ENCODE data around the gene TMEM101.
"Not testable (repeated sequence)": the region's sequence is repeated elsewhere in the genome, so short reads cannot be mapped to it uniquely, and the experiment has no call there.

The TMEM101 gene

DNA sequence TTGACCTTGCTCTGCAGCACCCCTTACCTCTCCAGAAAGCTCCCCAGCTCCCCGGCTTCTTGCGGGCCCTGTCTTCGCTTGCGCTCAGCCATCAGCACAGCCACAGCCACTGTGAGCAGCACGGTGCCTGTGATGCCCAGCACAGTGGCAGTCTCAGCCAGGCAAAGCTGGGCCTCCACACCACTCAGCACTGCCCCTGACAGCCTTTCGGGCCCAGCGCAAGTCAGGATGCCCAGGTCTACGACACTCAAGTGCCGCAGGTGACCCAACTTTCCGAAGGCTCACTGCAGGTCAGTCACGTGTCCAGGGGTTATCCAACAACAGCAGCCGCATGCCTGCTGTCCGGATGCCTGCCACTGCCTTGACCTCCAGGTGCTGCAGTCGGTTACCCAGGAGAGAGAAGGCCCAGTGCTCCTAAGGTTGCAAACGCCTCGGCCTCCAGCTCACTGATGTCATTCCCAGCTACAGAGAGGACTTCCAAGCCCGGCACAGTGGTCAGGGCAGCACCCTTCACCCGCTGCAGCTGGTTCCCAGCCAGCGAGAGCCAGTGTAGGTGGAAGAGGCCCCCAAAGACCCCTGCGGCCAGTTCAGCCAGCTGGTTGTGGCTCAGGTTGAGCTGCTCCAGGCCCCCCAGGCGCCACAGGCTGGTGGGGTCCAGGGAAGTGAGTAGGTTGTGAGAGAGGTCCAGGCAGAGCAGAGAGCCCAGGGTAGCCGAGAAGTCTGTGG is 8.9 kb upstream of the TMEM101 start:
- DNase-seq, result no peak

DNA sequence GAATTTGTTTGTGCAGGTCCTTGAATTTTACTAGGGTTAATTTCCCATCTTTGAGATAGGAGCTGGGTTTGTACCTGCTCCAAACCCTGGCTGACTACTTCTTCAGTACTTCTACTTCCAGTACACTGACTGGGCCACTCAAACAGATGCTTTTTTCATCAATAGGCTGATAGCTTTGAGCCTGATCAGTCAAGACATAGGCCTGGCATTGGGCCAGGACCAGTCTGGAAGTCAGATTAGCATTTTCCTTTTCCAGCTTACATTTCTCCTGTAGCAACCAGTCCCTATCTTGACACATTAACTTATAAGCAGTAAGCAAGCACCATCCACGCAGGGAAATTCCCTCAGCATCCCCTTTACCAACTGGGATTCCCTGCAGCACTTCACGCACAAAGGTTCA is 7.5 kb upstream of the TMEM101 start:
- DNase-seq, result no peak

DNA sequence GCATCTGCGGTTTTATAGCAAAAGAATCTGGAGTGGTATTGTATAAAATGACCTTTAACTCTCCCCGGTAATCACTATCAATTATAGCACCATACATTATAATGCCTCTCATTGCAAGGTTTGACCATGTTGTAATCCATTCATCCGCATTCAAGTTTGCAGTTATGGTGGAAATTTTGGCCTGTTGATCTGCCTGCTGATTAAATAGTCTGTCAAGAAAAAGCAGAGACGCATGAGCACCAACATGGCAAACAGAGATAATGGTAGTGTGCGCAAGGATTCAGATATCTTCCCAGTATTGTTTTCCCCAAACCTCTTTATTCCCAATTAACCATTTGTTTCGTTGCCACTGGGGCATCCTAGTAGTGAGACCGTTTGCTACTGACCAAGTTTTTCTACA is 6.5 kb upstream of the TMEM101 start:
- DNase-seq, result not testable (repeated sequence)

DNA sequence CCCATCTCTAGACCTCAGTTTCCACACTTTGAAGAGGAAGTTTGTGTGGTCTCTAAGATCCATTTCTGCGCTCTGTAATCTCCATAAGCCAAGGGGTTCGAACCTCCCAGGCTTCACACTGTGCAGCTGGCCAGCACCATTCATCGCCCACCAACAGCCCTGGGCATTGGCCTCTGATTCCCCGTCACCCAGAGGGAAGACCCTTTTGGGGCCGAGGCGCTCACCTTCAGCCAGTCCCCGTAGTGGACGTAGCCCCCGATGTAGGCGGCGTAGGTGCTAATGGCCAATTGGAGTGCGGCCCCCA is 678 bp downstream of the TMEM101 start:
- DNase-seq, result no peak

DNA sequence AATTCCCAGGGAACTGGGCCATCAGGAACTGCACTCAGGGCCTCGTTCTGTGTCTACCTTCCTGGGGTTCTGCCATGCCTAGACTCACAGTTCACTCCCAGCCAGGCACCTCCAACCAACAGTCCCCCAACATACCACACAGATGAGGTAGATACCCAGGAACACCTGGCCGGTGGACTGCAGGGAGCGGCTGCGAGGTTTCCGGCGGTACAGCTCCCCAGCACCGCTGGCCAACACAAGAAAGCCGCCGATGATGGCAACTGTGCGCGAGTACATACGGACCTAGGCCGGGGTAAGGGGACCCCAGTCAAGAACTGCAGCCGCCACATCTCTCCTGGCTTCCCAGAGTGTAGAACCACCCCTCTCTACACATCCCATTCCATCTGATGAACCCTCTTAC is 1.9 kb downstream of the TMEM101 start:
- no peak for DNase-seq

DNA sequence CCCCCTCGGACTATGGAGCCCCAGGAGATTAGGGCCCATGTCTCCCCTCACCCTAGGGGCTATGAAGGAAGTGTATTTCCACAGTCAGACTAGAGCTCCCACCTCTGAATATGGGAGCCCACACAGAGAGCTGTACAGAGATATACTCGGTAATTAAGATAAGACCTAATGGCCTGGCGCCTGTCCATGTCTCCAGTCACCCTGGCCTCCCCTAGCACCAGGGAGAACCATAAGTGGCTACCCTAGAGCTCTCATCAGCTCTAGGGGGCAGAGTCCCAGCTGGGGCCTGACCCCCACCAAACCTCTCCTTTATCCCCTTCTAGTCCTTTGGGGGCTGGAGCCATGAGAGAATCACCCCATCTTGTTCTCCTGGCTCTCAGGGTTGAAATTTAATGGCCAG is 2.4 kb downstream of the TMEM101 start:
- DNase-seq, result no peak

DNA sequence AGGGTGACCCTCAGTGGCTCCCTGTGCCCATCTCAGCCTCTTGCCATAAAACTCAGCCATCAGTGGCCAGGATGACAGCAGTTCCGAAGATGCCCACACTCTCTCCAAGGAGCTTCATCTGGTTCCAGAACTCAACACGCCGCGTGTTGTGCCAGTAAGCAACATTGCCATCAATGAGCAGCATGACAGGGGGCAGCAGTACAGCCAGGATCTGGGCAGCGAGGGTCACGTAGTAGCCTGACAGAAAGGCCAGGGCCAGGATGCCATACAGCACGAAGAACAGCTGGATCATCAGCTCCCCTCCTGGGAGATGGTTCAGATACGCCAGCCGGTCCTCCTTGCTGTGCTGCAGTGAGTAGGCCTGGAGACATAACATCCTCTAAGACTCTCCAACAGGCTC is 2.9 kb downstream of the TMEM101 start:
- no peak for DNase-seq

DNA sequence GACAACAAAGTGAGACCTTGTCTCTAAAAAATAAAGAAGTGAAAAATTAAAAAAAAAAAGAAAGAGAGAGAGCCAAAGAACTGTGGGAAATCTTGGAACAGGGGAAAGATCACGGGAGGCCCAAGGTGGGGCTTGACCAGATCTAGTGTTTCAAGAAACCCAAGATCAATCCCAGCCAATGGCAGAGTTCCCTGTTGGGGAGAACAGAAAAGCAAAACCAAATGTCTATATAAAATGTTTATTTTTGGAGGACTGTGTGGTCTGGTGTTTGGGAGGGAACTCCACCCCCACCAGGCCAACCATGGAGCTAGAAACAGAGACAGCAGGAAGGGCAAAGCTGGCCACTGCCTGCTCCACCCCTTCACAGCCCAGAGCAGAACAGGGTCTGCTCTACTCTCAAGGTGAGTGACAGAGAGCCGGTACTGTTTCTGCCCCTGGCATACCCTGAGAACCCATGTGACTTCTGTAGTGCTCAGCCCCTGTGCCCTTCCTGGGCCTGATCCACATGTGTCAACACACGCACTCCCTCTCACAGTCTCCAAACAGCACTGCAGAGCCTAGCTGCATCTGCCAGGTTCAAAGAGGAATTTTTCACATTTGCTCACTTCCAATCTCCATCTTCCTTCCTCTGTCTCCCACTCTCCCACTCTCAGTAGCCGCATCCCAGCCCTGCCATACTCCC is 3.7 kb downstream of the TMEM101 start:
- no peak for DNase-seq

DNA sequence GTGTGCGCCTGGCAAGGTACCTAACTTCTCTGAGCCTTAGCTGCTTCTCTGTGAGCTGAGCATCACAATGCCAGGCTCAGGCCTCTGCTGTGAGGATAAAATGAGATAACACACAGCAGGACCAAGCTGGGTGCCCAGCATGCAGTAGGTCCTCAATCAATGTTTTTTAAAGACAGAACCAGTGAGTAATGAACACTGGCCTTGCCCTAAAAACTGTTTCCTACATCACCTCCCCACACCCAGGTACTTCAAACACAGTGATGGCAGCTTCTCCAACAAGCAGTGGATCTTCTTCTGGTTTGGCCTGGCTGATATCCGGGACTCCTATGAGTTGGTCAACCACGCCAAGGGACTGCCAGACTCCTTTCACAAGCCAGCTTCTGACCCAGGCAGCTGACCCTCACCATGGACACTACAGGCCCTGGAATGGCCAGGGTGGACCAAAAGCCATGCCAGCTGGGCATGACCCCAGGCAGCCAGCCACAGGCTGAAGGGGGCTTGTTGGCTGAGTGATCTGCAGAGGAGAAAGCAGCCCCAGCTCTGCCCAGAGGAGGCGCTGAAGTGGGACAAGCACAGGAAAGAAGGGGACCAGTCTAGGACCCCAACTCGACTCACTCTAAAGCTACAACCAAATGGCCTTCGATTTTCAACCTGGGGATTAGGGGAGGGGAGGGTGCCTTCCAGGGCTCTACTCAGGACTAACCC is 6.4 kb downstream of the TMEM101 start:
- DNase-seq, result no peak

DNA sequence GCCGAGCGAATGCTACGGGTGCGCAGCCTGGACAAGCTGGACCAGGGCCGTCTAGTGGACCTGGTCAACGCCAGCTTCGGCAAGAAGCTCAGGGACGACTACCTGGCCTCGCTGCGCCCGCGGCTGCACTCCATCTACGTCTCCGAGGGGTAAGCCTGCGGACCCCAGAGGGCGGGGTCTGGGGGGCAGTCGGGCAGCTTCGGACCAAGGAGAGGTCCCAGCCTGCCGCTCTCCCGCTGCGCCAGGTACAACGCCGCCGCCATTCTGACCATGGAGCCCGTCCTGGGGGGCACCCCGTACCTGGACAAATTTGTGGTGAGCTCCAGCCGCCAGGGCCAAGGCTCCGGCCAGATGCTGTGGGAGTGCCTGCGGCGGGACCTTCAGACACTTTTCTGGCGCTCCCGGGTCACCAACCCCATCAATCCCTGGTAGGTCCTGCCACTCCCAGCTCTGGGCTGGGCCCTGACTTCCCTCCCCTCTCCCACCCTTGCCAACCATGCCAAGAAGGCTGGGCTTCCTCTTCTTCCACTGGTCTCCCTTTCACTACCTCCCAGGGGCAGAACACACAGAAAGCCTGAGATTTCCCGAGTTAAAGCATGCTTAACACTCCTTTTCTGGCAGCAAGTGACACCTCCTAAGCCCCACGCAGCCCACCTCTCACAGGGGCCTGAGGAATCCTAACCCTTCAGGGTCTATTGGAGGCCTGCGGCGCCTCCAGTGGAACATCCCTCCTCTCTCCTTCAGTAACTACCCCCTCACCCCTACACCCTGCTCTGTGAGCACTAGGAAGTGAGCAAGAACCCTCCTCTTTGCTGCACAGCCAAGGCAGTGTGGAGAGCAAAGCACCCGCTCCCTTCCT is 7.2 kb downstream of the TMEM101 start:
- DNase-seq, result no peak

DNA sequence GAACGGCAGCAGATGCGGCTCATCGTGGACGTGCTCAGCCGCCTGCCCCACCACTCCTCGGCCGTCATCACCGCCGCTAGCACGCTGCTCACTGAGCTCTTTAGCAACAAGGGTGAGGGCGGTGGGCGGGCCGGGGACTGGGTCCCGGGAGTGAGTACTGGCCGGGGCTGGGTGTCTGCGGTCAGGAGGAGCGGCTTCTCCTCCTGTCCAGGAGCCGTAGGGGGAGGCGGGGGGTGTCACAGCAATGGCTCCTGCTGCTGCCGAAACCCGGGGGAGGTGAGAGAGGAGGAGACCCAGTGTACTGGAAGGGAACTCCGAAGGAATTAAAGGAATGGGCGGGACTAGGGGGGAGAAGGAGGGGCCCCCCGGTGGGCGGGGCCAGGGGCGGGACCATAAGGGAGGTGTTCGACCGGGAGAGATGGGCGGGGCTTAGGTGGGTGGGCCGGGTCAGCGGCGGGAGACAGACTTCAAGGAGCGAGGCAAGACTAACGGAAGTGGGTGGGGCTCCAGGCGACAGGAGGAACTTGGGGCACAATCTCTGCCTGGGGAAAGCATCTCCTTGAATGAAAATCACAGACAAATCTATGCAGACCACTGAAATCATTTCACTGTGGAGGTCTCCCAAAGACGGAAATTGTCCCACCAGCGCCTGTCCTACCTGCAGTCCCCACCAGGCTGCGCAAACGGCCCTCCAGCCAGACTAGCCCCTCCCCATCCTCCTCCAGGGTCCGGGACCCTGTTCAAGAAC is 8.0 kb downstream of the TMEM101 start:
- DNase-seq, result peak; percentile 90

DNA sequence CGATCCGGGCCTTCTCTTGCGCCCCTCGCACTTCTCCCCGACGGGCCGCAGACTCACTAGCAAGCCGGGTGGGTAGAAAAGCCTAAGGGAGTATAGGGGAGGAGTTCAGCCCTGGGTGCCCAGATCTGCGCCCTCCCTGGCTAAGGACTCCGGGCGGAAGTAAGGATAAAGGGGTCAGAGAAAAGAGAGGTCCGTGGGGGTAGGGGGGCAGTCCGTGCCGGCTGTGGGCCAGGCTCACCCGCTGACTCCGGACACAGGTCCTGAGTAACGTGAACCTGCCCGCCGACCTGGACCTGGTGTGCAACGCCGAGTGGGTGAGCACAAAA is 8.5 kb downstream of the TMEM101 start:
- no peak for DNase-seq

DNA sequence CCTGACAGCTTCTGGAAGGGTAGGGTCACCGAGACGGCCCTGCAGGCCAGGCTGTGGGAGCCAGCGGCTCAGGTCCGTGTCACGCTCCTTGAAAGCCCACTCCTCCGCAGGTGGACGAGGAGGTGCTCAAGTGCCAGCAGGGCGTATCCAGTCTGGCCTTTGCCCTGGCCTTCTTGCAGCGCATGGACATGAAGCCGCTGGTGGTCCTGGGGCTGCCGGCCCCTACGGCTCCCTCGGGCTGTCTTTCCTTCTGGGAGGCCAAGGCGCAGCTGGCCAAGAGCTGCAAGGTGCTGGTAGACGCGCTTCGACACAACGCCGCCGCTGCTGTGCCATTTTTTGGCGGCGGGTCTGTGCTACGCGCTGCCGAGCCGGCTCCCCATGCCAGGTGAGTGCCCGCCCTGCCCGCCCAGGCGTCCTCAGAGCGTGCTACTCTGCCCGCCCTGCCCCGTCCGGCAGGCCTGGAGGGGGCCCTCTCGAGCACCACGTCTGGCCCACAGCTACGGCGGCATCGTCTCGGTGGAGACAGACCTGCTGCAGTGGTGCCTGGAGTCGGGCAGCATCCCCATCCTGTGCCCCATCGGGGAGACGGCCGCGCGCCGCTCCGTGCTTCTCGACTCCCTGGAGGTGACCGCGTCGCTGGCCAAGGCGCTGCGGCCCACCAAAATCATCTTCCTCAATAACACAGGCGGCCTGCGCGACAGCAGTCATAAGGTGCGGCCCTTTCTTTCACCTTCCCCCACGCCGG is 9.1 kb downstream of the TMEM101 start:
- peak; percentile 28 for DNase-seq

DNA sequence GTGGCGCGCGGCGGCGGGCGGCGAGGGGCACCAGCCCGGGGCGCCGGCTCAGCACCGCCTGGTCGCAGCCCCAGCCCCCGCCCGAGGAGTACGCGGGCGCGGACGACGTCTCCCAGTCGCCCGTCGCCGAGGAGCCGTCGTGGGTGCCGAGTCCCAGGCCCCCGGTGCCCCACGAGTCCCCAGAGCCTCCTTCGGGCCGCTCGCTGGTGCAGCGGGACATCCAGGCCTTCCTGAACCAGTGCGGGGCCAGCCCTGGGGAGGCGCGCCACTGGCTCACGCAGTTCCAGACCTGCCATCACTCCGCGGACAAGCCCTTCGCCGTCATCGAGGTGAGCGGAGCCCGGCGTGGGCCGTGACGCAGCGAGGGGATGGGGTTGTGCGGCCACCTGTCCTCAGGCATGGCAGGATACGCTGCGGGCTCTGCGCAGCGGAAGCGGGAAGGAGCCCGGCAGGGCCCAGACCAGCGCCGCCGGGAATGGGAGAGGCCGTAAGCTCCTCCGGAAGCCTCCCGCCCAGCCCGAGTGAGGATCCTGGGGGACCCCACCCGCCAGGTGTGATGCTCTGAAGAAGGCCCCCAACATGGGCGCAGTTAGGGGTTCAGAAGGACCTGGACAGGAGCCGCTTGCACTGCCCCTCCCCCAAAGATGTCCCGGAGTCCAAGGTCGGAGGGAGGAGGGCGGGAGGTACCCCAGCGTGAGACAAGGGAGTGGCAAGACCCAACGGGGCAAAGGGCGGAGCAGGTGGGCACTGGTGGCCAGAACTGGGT is 9.8 kb downstream of the TMEM101 start:
- DNase-seq, result peak; percentile 41

DNA sequence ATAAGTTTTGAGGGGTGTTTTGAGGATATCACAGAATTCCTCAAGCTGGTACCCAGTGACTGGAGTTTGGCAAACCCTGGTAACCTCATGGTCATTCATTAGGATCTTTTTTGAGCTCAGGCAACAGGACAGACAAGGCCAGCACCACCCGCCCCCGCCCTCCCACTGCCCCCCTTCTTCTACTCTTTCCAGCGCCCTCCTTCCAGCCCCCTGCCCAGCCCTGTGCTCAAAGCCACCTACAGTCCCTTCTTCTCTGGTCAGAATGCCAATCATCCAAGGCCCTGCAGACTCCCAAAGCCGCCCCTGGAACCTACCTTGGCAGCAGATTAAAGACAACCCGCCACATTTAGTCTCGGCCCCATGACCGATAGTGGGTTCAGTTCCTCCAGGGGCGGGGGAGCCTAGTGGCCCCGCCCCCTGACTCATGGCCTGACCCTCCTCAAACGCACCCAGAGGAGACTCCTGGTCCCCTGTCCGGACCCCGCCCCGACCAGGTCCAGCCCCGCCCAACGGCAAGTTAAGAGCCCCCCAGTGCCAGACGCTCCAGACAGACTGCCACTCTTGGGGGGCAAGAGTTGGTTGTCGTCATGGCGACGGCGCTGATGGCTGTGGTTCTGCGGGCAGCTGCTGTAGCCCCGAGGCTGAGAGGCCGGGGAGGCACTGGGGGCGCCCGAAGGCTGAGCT is 10.5 kb downstream of the TMEM101 start, which contains the start of gene NAGS:
NAGS (plus strand) TSS at position 546 of the 684 bp plus-strand sequence; CDS start at position 588, 42 bp downstream.
- DNase-seq, result no peak

DNA sequence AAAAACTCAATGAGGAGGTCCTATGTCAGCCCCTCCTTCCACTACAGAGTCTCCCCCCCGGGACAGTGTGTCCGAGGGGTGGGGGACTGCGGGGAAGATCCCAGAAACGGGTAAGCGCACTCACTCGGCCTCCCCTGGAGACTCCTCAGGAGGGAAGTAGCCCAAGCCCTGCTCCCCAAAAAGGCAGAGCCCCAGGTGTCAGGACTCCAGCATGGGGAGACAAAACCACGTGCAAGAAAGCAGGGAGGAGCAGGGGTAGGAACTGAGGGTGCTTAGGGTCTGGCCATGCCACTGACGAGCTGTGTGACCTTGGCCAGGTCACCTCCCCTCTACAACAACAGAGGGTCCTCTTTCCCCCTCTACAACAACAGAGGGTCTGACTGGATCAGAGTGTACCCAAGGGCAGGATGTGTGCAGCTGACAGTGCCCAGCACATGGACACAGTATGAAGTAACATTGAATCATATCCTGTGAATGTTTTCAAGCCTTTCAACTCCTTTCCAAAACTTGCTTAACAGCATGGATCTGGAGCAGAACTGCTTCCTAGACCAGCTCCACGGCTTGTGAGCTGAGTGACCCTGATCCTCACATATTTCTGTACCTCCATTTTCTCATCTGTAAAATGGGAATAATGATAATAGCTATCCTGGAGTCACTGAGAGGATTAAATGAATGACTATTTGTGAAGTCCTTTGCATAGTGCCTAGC is 12.5 kb downstream of the TMEM101 start:
- no peak for DNase-seq

DNA sequence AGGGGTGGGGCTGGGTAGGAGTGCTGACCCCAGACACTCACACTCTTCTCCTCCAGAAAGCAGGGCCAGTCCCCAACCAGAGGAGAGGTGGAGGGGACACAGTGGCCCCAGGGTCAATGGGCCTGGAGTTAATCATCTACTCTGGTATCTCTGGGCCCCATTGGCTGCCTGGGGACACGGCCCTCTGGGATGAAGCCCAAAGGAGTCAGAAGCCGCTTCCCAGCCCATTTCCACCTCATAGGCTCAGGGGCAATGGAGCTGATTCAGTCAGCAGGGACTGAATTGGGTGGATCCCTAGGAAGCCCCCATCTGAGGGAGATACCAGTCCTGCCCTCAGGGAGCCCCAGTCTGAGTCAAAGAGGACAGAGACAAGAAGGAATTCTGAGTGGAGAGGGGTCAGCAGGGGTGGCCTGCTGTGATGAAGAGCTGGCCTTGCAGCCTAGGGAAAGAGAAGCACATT is 13.3 kb downstream of the TMEM101 start:
- DNase-seq, result no peak

DNA sequence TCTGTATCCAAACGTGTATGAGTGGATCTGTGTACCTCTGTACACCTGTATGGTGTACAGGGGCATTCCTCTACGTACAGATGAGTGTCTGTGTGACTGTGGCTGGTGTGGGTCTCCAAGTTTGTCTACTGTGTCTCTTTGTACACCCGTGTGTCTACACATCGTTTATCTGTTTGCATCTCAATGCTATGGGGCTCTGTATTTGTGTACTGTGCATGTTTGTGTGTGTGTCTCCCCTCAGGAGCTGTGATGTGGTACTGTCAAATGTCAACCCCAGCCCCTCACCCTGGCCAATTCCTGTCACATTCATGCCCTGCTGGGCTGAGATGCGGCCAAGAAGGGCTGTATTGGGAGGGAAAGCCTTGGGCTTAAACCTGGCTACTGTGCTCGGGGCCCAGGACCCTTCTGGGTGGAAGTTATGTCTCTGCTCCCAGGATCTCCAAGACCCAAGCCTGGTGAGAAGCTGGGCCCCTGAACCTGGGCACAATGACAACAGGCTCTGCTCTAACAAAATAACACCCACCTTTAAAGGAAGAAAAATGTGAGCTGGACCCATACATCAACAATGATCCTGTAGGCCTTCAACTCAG is 13.8 kb downstream of the TMEM101 start:
- no peak for DNase-seq

DNA sequence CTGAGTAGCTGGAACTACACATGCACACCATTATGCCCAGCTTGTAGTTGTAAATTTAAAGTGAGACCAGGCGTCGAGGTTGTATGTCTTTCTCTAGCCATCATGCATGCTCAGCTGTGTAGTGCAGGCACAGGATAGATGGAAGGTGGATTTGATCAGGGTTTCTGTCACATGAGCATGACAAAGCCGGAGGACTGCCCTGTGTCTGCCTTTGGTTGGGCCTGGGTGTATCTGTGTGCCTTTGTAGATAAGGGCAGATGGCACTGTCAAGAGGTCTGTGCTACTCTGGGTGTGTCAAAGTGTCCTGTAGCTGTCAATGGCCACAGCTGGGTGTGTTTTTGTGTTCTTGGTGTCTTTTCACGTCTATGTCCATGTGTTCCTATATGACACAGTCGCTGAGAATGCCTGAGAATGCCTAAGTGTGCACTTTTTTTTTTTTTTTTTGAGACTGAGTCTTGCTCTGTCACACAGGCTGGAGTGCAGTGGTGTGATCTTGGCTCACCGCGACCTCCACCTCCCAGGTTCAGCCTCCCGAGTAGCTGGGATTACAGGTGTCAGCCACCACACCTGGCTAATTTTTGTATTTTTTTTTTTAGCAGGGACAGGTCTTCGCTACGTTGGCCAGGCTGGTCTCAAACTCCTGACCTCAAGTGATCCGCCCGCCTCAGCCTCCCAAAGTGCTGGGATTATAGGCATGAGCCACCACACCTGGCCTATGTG is 14.5 kb downstream of the TMEM101 start:
- no peak for DNase-seq
